ENCODE data around the gene DLG3. TPM values are rescaled to one million over a fixed set of nuclear protein-coding genes. Genes with fewer than 3 reads are reported as not detected.

Gene DLG3
- polyA plus RNA-seq, 3 donors, result 0.12 to 0.17 TPM; not detected in 1

- no peak for TF ChIP-seq CTCF (IDR thresholded peaks at IDR 0.05)
- no CpG with 5 or more reads among the region's 2 CpGs for WGBS (ENCODE audit: insufficient coverage)
- no peak overlapping the region for H3K27ac ChIP-seq (ENCODE audit: low read depth in 1 of 2, low read length in 2 of 2)
- H3K4me3 ChIP-seq (replicated peaks in 1 of 3; ENCODE audit: low read depth in 2 of 3, low read length in 3 of 3), result no peak overlapping the region
- no peaks in the 10 kb centered on the region for H3K9me3 ChIP-seq (replicated peaks in 1 of 2; ENCODE audit: control insufficient read depth in 1 of 2, insufficient read depth in 1 of 2, low read length in 2 of 2)
- no peaks in the 10 kb centered on the region for H3K79me2 ChIP-seq (ENCODE audit: insufficient read depth, low read length)
- H3K9me3 Mint-ChIP-seq, result no peaks in the 10 kb centered on the region
- no peaks in the 10 kb centered on the region for H3K27me3 ChIP-seq (ENCODE audit: control insufficient read depth in 2 of 2, insufficient read depth in 2 of 2, low read length in 2 of 2)
- H3K4me3 Mint-ChIP-seq, result no peak overlapping the region
- no peaks in the 10 kb centered on the region for H3K4me1 ChIP-seq (ENCODE audit: control insufficient read depth in 1 of 2, insufficient read depth in 2 of 2, low read length in 2 of 2)
- no peak overlapping the region for H3K4me2 ChIP-seq (replicated peaks; ENCODE audit: extremely low read depth, low read length, poor library complexity, severe bottlenecking)
- peaks cover 0 to 1% (median 0%) of the 10 kb centered on the region in 3 donors for H3K27me3 Mint-ChIP-seq (ENCODE audit: low read depth in 3 of 3)
- H3K27ac Mint-ChIP-seq, result no peak overlapping the region
- no peak overlapping the region for H3K9ac ChIP-seq (ENCODE audit: insufficient read depth, low read length, poor library complexity, severe bottlenecking)
- DNase-seq, result no peak
- intact Hi-C loops (cut with micrococcal nuclease), result no loop called here
- no peak overlapping the region for H2AFZ ChIP-seq (ENCODE audit: insufficient read depth, low read depth, low read length, poor library complexity, severe bottlenecking)
- no peaks in the 10 kb centered on the region for H4K20me1 ChIP-seq (ENCODE audit: insufficient read depth, low read length)
- peaks cover 18 to 44% of the 10 kb centered on the region in 2 donors for H3K36me3 ChIP-seq (replicated peaks in 1 of 2; ENCODE audit: control insufficient read depth in 1 of 2, insufficient read depth in 2 of 2, low read length in 2 of 2)
- H3K4me1 Mint-ChIP-seq, result no peaks in the 10 kb centered on the region
- H3K36me3 Mint-ChIP-seq, result peaks cover 14 to 38% of the 10 kb centered on the region in 2 donors
Observed at GRCh38 chrX:70410921-70411320, 33.7 kb upstream of the DLG3 start.

GRCh38 chrX:70411475-70411874 is 33.2 kb upstream of the DLG3 start:
- no peak overlapping the region for H2AFZ ChIP-seq (ENCODE audit: insufficient read depth, low read depth, low read length, poor library complexity, severe bottlenecking)
- no peak for TF ChIP-seq CTCF (IDR thresholded peaks at IDR 0.05)
- H3K27me3 ChIP-seq (ENCODE audit: control insufficient read depth in 2 of 2, insufficient read depth in 2 of 2, low read length in 2 of 2), result no peaks in the 10 kb centered on the region
- no CpG with 5 or more reads among the region's 3 CpGs for WGBS (ENCODE audit: insufficient coverage)
- no peaks in the 10 kb centered on the region for H3K79me2 ChIP-seq (ENCODE audit: insufficient read depth, low read length)
- no peak overlapping the region for H3K4me3 ChIP-seq (replicated peaks in 1 of 3; ENCODE audit: low read depth in 2 of 3, low read length in 3 of 3)
- no peak overlapping the region for H3K9ac ChIP-seq (ENCODE audit: insufficient read depth, low read length, poor library complexity, severe bottlenecking)
- no peaks in the 10 kb centered on the region for H3K9me3 Mint-ChIP-seq
- no peaks in the 10 kb centered on the region for H4K20me1 ChIP-seq (ENCODE audit: insufficient read depth, low read length)
- no peaks in the 10 kb centered on the region for H3K4me1 ChIP-seq (ENCODE audit: control insufficient read depth in 1 of 2, insufficient read depth in 2 of 2, low read length in 2 of 2)
- H3K4me2 ChIP-seq (replicated peaks; ENCODE audit: extremely low read depth, low read length, poor library complexity, severe bottlenecking), result no peak overlapping the region
- no peak overlapping the region for H3K27ac Mint-ChIP-seq
- intact Hi-C loops (cut with micrococcal nuclease), result no loop called here
- peaks cover 0 to 4% (median 0%) of the 10 kb centered on the region in 3 donors for H3K27me3 Mint-ChIP-seq (ENCODE audit: low read depth in 3 of 3)
- DNase-seq, result no peak
- no peak overlapping the region for H3K4me3 Mint-ChIP-seq
- H3K9me3 ChIP-seq (replicated peaks in 1 of 2; ENCODE audit: control insufficient read depth in 1 of 2, insufficient read depth in 1 of 2, low read length in 2 of 2), result no peaks in the 10 kb centered on the region
- H3K36me3 Mint-ChIP-seq, result peaks cover 14 to 39% of the 10 kb centered on the region in 2 donors
- H3K27ac ChIP-seq (ENCODE audit: low read depth in 1 of 2, low read length in 2 of 2), result no peak overlapping the region
- peaks cover 18 to 38% of the 10 kb centered on the region in 2 donors for H3K36me3 ChIP-seq (replicated peaks in 1 of 2; ENCODE audit: control insufficient read depth in 1 of 2, insufficient read depth in 2 of 2, low read length in 2 of 2)
- no peaks in the 10 kb centered on the region for H3K4me1 Mint-ChIP-seq

Data from CD14-positive monocyte (primary cell).